GM12865 (cell line): ENCODE measurements around the gene VPS52.
A peak's percentile ranks its signal among the peaks of the same experiment; 100 is the strongest.

Experiments used
- DNase-seq: peaks from one replicate; pipeline ENCODE4 v3.0.0; 2010; ENCODE audit warnings: low read depth
- H3K4me3 ChIP-seq: 2 replicates; pipeline ENCODE4 v1.5.1; 2011; ENCODE audit warnings: mild to moderate bottlenecking, low read depth, low read length, control low read depth
- CTCF ChIP-seq: IDR thresholded peaks from 2 replicates; pipeline ENCODE4 v1.5.1; 2011; ENCODE audit warnings: low read length, control low read depth, low read depth, inconsistent platforms; ENCODE audit not compliant: insufficient read depth; ENCODE audit errors: missing control alignments

Gene VPS52

GRCh38 chr6:33251395-33252012 lies 20.2 kb downstream of the VPS52 start:
- DNase-seq, result no peak
- H3K4me3 ChIP-seq, result no peak overlapping the region
- no peak for TF ChIP-seq CTCF

- no peak for DNase-seq
- TF ChIP-seq CTCF, result no peak
- no peak overlapping the region for H3K4me3 ChIP-seq
Measured at GRCh38 chr6:33250731-33251130, 20.9 kb downstream of the VPS52 start.

GRCh38 chr6:33249732-33250630 lies 21.7 kb downstream of the VPS52 start:
- TF ChIP-seq CTCF, result no peak
- H3K4me3 ChIP-seq, result peak overlapping the region; percentile 80
- no peak for DNase-seq

GRCh38 chr6:33248932-33249731 lies 22.5 kb downstream of the VPS52 start:
- peak overlapping the region; percentile 80 for H3K4me3 ChIP-seq
- TF ChIP-seq CTCF, result no peak
- peak; percentile 99 for DNase-seq

GRCh38 chr6:33248643-33248931 lies 23.1 kb downstream of the VPS52 start:
- DNase-seq, result no peak
- peak overlapping the region; percentile 69 for H3K4me3 ChIP-seq
- no peak for TF ChIP-seq CTCF

- peak overlapping the region; percentile 69 for H3K4me3 ChIP-seq
- peak; percentile 92 for DNase-seq
- peak; percentile 96 for TF ChIP-seq CTCF
Measured at GRCh38 chr6:33247977-33248642, 23.6 kb downstream of the VPS52 start.
